SKM-1 treated with dmso at 0.1 percent for 144 hours (cell line): ENCODE results near the gene SLC34A3.
"Not testable (repeated sequence)": the region's sequence is repeated elsewhere in the genome, so short reads cannot be mapped to it uniquely, and the experiment has no call there.

Experiments used
- DNase-seq: peaks from one replicate; lab custom pipeline; 2025; ENCODE audit not compliant: unreplicated experiment; lab: John Stamatoyannopoulos, UW

SLC34A3 gene

DNA sequence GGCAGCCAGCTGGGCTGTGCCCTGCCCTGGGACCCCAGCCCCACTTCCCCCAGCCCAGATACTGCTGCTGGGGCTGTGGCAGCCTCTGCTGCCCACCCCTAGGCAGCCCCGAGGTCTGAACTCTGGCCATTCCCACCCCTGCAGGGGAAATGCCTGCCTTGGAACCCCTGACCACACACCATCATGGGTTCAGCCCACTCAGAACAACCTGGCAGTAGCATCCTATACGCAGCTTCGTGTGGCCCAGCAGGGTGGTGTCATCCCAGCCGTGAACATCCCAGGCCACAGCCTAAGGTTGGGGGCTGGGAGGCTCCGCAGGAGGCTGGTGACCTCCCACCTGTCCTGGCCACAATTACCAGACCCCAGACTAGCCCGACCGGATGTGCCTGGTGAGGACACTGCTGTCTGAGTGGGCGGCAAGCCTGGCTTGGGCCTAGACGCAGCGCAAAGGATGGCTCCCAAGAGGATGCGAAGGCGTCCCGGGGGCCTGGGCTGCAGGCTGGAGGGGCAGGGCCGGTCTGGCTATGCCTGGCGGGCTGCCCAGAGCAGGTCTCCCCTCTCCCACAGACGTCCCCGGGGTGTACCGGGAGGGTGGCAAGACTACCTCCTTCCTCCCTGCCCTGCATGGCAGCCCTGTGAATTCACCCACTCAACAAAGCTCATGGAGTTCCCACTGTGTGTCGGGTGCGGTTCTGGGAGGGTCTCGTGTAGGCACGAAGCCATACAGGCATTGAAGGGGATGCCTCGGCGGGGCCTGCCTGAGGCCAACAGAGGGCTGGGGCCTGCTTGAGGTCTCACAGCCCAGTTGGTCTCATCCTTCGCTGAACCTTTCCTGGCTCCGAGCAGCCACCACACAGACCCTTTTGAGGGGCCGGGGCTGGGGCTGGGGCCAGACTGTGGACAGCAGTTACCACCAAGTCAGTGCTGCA, 1.5 kb upstream of the SLC34A3 start:
- no peak for DNase-seq

DNA sequence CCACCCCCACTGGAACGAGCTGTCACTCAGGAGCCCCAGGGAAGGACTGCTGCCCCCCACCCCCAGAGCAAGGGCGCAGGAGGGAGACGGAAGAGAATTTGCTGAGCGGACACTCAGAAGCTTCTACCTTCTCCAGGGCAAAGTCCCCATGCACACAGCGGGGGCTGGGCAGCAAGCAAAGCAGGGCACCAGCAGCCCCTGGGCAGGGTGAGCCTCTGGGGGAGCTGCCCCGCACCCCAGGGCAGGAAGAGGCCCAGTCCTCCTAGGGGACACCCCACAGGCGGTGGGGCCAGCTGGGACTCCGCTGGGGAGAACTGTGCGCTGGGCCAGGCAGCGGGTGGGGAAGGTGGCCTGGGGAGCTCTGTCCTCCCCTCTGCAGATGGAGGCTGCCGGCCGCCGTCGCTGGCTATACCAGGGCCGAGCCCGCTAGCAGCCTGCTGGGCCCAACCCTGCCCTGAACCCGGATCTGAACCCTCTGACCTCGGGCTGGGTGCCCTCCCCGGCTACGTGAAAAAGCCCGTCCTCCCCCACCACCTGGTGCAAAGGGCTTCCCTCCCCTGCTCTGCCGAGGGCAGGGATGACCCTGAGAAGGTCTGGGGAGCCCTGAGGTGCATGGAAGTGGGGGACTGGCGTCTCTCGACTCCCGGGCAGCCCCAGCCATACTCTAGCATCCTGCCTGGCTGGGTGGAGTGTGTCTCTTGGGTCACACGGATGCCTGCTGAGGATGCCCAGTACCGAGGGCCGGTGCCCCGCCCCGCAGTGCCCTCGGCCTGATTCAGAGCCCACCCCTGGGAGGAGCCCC, 597 bp upstream of the SLC34A3 start:
- no peak for DNase-seq

DNA sequence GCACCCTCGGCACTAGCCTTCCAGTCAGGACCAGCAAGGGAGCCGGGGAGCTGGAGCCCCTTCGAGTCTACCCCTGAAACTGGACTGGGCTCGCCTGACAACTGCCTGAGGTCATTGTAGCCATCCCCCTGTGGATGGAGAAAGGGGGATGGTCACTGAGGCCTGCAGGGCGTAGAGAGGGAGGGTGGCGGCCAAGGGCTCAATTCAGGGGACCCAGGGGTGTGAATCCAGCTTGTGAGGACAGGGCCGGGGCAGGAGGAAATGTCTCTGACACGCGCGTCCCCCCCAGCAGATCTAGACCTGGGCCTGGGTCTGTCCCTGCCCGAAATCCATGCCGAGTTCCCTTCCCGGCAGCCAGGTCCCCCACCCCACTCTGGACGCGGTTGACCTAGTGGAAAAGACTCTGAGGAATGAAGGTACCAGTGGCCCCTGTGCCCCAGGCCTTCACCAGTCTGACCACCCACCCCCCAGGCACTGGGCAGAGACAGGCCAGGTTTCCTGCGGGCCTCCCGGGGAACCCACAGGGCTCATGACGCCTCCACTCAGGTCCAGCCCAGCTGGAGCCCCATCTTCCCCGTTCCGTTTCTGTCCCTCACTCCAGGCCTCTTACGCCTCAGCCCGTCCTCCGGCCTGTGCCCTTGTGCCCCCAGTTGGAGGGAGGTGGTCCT, 805 bp downstream of the SLC34A3 start:
- no peak for DNase-seq

DNA sequence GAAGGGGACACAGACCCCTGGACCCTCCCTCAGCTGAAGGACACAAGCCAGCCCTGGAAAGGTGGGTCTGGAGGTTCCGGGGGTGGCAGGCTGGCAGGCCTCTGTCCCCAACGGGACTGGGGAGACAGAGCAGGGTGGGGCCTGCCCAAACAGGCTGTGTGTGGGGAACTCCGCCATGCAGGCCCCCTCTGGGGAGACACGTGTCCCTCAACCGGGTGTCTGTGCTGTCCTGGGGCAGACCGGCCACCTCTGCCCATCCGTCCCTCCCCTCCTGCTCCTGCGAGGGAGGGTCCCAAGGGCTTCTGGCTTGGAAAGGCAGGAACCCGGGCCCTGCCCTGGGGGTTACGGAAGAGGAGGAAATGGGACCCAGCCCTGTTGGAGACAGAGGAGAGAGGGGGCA, 1.4 kb downstream of the SLC34A3 start:
- no peak for DNase-seq

DNA sequence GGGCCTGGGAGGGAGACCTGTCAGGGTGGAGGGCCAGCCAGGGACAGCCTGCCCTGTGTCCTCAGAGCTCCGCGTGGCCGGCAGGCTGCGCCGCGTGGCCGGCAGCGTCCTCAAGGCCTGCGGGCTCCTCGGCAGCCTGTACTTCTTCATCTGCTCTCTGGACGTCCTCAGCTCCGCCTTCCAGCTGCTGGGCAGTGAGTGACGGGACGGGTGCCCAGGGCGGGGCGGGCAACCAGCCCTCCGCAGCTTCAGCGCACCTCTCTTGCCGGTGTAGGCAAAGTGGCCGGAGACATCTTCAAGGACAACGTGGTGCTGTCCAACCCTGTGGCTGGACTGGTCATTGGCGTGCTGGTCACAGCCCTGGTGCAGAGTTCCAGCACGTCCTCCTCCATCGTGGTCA, 1.8 kb downstream of the SLC34A3 start:
- DNase-seq, result no peak

DNA sequence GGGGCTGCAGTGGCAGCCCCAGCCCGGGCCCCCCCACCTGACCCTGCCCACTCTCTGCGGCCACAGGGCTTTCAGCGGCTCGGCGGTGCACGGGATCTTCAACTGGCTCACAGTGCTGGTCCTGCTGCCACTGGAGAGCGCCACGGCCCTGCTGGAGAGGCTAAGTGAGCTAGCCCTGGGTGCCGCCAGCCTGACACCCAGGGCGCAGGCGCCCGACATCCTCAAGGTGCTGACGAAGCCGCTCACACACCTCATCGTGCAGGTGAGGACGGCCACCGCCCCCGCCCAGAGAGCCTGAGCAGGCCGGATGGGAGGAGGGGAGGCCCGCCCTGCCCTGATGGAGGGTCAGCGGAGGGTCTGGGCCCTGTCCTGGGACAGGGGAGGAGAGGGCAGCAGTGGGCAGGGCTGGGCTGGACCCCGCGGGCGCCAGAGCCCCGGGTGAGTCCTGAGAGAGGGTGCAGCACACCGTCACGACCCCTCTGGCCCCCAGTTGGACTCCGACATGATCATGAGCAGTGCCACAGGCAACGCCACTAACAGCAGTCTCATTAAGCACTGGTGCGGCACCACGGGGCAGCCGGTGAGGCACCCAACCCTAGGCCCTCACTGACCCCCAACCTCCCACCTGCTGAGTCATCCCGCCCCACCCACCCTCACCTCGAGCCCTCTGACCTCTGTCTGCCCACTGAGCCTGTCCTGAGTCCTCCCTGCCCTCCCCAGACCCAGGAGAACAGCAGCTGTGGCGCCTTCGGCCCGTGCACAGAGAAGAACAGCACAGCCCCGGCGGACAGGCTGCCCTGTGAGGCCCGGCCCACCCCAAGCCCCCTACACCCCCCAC, 2.7 kb downstream of the SLC34A3 start:
- no peak for DNase-seq

DNA sequence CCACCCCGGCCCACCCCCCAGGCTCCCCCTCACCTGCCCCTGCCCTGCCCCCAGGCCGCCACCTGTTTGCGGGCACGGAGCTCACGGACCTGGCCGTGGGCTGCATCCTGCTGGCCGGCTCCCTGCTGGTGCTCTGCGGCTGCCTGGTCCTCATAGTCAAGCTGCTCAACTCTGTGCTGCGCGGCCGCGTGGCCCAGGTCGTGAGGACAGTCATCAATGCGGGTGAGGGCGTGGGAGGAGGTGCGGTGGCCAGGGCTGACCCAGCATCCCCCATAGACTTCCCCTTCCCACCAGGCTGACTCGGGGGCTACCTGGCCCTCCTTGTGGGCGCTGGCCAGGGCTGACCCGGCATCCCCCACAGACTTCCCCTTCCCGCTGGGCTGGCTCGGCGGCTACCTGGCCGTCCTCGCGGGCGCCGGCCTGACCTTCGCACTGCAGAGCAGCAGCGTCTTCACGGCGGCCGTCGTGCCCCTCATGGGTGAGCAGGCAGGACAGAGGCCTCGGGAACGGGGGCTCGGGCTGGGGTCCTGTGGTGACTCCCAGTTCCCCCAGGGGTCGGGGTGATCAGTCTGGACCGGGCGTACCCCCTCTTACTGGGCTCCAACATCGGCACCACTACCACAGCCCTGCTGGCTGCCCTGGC, 3.5 kb downstream of the SLC34A3 start:
- no peak for DNase-seq

DNA sequence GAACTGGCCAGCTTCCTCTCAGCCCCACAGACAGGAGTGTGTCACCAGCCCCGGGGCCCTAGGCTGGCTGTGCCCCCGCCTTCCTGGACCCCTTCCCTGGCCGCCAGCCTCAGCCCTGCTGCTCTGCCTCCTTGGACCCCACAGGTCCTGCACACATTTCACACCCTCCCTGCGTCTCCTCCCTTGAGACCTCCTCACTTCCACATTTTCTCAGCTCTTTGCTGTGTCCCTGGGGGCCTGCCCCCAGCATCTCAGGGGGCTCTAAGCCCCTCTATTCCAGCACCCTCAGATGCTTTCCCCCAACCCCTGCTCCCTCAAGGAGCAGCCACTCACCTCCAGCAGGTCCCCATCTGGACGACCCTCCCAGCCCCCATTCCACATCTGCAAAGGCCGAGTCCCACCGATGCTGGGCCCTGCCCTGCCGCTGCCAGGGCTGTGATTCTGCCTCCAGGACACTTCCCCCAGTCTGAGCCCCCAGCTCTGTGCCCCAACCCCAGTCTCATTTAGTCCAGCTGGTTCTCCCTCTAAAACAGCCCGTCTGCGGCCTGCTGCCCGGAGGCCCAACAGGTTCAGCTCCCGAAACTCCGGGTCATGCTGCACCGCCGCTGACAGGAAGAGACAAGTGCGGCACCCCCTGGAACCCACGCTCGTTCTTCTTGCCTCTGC, 4.2 kb downstream of the SLC34A3 start:
- DNase-seq, result no peak

DNA sequence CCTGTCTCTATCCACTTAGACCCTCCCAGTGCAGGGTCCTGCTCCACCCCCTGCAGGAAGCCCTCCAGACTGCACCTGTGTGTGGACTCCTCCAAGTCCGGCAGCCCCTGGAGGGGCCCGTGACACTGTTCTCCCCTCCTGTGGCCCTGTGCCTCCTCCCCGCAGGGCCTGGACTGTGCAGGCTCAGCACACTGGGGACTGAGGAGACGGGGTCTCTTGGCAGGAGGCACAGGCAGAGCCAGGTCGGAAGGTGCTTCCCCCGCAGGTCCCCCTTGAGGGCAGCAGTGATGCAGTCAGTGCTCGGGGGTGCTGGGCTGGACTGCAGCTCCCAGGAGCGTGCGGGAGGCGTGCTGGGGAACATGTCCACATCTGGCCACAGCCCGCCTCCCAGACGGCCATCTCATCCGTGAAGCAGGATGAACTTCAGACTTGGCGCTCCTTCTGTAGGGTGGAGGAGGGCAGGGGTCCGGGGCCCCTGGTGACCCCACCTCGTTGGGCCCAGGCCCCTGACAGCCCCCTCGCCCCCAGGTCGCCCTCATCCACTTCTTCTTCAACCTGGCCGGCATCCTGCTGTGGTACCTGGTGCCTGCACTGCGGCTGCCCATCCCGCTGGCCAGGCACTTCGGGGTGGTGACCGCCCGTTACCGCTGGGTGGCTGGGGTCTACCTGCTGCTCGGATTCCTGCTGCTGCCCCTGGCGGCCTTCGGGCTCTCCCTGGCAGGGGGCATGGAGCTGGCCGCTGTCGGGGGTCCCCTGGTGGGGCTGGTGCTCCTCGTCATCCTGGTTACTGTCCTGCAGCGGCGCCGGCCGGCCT, 4.9 kb downstream of the SLC34A3 start:
- DNase-seq, result no peak

DNA sequence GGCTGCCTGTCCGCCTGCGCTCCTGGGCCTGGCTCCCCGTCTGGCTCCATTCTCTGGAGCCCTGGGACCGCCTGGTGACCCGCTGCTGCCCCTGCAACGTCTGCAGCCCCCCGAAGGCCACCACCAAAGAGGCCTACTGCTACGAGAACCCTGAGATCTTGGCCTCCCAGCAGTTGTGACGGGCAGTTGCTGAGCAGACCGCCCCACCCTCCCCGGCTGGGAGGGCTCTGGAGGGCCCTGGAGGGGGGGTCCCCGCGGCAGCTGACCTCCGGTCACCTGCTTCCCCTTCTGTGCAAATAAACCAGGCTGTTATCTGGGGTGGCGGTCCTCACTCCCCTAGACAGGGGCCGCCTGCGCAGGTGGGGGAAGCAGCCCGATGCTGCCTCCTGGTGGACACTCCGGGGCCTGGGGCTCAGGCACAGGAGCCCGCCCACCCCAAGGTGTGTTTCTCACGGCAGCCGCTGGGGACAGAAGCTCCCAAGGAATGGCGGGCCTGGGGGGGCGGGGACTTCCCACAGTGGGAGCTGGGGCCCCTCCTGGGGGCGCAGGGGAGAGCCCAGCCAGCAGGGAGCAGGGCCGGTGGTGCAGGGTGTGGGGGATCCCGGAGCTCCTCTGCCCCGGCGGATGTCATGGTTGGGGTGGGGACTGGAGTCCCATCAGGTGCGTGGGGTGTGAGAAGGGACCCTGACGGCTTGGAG, 5.7 kb downstream of the SLC34A3 start:
- DNase-seq, result peak; percentile 77

DNA sequence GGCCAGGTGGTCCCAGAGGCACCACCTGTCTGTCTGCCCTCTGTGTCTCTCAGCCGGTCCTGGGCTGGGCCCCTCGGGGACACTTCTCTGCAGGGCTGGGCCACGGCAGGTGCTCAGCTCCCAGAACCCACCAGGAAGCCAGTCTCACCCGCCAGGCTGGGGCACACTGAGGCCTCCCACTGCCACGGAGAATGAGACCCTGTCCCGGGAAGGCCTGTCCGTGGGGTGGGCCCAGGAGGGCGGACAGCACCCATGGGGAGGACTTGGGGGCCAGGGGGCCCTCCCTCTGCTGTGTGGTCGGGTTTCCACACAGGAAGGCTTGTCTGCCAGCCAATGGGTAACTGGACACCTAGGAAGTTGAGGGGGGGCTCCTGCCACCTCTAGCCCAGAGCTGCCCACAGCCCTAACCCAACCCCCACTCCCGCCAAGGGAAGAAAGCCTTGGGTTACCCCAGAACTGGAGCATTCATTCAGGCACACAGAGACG, 6.3 kb downstream of the SLC34A3 start:
- DNase-seq, result no peak

DNA sequence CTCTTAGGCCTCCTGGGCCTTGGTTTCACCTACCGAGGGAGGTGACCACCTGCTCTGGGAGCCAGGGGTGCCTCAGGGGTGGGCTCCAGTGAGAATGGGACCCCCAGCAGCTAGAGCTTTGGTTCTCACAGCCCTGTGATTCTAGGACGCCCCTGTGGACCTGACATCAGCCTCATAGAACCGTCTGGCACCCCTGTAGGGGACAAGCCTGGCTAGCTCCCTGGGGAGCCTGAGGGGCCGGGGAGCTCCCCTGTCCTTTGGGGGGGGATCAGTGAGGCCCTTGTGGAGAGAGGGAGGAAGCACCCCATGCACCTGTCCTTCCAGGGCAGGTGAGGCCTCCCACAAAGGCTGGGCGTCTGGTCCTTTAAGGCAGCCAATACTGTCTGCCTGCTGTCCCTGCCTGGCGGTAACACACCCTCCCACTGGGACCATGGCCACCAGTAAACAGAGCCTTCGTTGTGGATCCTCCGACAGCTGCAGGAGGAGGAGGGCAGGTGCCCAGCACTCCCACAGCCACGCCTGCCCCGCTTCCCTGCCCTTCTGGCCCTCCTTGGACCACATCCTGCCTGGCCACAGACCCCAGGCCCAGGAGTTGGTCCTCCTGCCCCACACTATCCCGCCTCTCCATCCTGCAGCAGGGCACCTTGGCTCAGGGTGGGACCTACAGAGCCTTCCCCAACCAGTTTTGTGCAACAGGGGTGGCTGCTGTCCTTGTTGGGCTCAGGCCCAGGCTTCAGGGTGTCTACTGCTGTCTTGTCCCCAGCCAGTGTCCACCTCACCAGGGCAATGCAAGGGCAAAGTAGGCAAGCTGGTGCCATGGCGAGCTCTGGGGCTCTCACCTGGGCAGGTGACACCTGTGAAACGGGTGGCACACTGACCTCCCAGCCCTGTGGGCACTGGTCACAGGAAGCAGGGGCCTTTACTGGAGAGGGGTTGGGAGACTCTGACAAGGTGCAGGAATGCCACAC, 7.3 kb downstream of the SLC34A3 start:
- DNase-seq, result no peak

DNA sequence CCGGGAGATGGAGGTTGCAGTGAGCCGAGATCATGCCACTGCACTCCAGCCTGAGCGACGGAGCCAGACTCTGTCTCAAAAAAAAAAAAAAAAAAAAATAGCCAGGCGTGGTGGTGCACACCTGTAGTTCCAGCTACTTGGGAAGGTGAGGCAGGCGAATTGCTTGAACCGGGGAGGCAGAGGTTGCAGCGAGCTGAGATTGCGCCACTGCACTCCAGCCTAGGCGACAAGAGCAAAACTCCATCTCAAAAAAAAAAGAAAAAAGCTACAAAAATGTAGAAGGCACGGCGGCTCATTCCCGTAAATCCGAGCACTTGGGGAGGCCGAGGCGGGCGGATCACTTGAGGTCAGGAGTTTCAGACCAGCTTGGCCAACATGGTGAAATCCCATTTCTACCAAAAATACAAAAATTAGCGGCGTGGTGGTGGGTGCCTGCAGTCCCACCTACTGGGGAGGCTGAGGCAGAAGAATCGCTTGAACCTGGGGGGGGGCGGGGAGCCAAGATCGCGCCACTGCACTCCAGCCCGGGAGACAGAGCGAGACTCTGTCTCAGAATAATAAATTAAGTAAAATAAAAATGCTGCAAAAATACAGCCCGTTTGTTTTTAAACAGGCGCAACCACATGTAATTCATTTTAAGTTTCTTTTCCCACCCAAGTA, 9.0 kb downstream of the SLC34A3 start:
- DNase-seq, result not testable (repeated sequence)

DNA sequence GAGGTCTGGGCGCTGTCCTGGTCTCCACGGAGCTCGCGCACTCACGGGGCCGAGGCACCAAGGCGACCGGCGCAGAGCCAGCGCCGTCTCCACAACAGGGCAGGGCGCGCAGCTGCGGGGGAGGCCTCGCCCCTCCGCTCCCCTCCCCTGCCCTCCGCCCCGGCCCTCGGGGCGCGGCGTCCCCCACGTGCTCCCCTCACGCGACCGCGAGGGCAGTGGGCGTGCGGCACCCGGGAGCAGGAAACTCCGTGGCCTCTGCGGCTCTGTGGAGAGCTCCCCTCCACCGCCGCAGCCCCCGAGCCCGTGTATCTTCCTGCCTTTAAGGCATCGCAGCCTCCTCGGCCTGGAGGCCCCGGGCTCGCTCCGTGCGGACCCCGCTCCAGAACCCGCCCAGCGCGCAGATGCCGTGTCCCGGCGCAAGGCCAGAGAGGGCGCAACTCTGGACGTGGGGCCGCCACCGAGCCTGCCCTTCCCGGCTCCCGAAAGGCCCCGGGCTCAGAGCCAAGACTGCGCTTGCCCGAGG, 9.7 kb downstream of the SLC34A3 start:
- peak; percentile 62 for DNase-seq

DNA sequence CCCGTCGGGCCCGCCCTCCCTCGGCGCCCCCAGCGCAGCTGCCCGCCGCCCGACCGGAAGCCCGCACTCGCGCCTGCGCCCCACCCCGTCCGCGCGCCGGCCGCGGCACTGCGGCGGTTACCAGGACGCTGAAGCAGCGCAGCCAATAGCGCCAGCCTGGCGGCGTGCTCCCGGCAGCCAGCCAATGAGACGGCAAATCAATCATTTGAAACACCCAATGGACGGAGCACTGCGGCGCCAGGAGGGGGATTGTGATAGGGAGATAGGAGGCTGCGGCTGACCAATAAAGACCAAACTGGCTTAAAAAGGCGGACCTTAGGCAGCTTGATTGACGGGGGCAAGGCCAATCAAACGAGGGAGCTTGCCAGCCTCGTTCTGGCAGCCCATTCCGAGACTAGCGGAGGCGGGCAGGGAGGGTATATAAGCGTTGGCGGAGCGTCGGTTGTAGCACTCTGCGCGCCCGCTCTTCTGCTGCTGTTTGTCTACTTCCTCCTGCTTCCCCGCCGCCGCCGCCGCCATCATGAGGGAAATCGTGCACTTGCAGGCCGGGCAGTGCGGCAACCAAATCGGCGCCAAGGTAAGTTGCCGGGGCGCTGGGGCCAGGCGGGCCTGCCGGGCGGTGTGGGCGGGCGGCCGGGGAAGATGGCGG, 10.3 kb downstream of the SLC34A3 start, which contains the start of gene TUBB4B:
Gene TUBB4B (plus strand): TSS at position 447 of the 649 bp plus-strand sequence. CDS start 74 bp downstream, at position 521.
- peak; percentile 99 for DNase-seq
